Chondrocyte (in vitro differentiated cells): ENCODE results near the gene POLR3H. TPM values are rescaled to one million over a fixed set of nuclear protein-coding genes. Genes with fewer than 3 reads are reported as not detected.
"Not testable (repeated sequence)": the region's sequence is repeated elsewhere in the genome, so short reads cannot be mapped to it uniquely, and the experiment has no call there.

Experiments
- DNase-seq: peaks from one replicate; pipeline ENCODE4 v3.0.0; 2021; ENCODE audit warnings: mixed read lengths, low spot score
- H3K27ac Mint-ChIP-seq: one replicate; pipeline ENCODE4 v1.8.0; 2021; ENCODE audit warnings: mild to moderate bottlenecking, moderate library complexity, mixed read lengths; ENCODE audit not compliant: unreplicated experiment
- H3K27me3 Mint-ChIP-seq: 2 replicates; pipeline ENCODE4 v1.8.0; 2021; ENCODE audit warnings: low read depth, mixed read lengths
- H3K36me3 Mint-ChIP-seq: 2 replicates; pipeline ENCODE4 v1.8.0; 2021; ENCODE audit warnings: low read depth, mixed read lengths
- H3K4me1 Mint-ChIP-seq: 2 replicates; pipeline ENCODE4 v1.8.0; 2021; ENCODE audit warnings: low read depth, mild to moderate bottlenecking, mixed read lengths
- H3K4me3 Mint-ChIP-seq: one replicate; pipeline ENCODE4 v1.8.0; 2021; ENCODE audit warnings: mild to moderate bottlenecking, moderate library complexity, mixed read lengths; ENCODE audit not compliant: unreplicated experiment
- H3K9me3 Mint-ChIP-seq: 2 replicates; pipeline ENCODE4 v1.8.0; 2021; ENCODE audit warnings: low read depth, mixed read lengths
- CTCF ChIP-seq: fragments of 200-600 bp; sonication (generic); IDR thresholded peaks from 2 replicates; pipeline ENCODE4 v1.5.0; 2021; ENCODE audit warnings: antibody characterized with exemption, mild to moderate bottlenecking, moderate library complexity
- total RNA-seq: library from RNA; stranded (reverse); gene quantifications from 3 replicates; pipeline ENCODE4 v1.2.1, GENCODE V29; 2021

POLR3H gene
- total RNA-seq, 1 donor from 2014 or later, result 41.5 TPM

GRCh38 chr22:41578114-41578513 lies 33.8 kb upstream of the POLR3H start:
- Mint-ChIP-seq H3K9me3 (no peaks in the 10 kb centered on the region), H3K27ac (peak overlapping the region; percentile 54), H3K36me3 (peaks cover 19% of the 10 kb centered on the region), H3K4me1 (peaks cover 6% of the 10 kb centered on the region), H3K27me3 (no peaks in the 10 kb centered on the region), H3K4me3 (no peak overlapping the region)
- DNase-seq, result no peak
- TF ChIP-seq CTCF, result no peak

GRCh38 chr22:41576877-41577276 lies 32.6 kb upstream of the POLR3H start:
- no peaks in the 10 kb centered on the region for H3K9me3 Mint-ChIP-seq
- H3K27ac Mint-ChIP-seq, result no peak overlapping the region
- H3K4me3 Mint-ChIP-seq, result no peak overlapping the region

DNA sequence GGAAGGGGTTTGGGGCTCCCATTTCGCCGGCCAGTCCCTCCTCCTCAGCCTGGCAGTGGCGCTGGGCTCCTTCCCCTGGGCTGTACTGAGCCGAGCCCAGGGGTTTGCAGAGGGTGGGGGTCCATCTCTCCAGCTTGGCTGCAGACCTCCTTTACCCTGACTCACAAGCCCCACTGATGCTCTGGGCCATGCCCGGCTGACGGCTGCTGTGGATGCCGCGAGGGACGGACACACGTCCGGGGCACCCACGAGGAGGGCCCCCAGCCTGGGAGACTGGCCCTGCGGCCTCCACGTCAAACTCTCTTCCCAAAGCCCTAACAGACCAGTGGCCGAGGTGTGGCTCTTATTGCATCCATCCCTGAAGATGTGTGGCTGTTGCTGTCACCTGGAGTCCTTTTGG lies 31.3 kb upstream of the POLR3H start:
- no peak for DNase-seq
- Mint-ChIP-seq H3K4me1 (no peaks in the 10 kb centered on the region), H3K36me3 (peaks cover 15% of the 10 kb centered on the region), H3K27me3 (no peaks in the 10 kb centered on the region), H3K4me3 (no peak overlapping the region), H3K27ac (no peak overlapping the region), H3K9me3 (no peaks in the 10 kb centered on the region)
- TF ChIP-seq CTCF, result no peak

More at GRCh38 chr22:41576877-41577276, 32.6 kb upstream of the POLR3H start:
- peak; percentile 78 for TF ChIP-seq CTCF
- Mint-ChIP-seq H3K4me1 (no peaks in the 10 kb centered on the region), H3K36me3 (peaks cover 15% of the 10 kb centered on the region), H3K27me3 (no peaks in the 10 kb centered on the region)
- no peak for DNase-seq

DNA sequence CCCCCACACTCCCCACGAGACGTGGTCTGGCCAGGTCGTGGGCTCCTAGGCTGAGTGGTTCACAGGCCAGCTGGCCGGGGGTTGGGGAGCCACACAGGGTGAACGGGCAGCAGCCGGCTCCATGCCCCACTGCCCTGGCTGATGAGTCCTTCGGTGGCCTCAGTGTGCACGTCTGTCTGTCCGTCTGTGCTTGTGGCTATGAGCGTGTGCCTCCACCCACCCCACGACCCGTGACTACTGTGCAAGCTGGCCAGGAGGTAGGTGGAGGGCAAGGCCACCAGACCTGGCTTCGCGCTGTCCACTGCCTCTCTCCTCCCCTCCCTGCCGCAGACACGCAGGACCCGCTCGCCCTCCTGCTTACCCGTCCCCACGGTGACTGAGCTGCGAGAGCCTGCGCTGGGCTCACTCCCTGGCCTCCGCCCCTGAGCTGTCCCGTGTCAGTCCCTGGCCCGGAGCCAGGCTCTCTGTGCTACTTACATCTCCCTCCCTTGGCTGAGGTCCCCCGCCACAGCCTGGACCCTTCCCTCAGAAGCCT lies 30.6 kb upstream of the POLR3H start:
- Mint-ChIP-seq H3K4me3 (no peak overlapping the region), H3K36me3 (peaks cover 13% of the 10 kb centered on the region), H3K27ac (no peak overlapping the region), H3K27me3 (no peaks in the 10 kb centered on the region), H3K4me1 (peaks cover 3% of the 10 kb centered on the region), H3K9me3 (no peaks in the 10 kb centered on the region)
- no peak for TF ChIP-seq CTCF
- no peak for DNase-seq

- Mint-ChIP-seq H3K4me3 (no peak overlapping the region), H3K9me3 (no peaks in the 10 kb centered on the region), H3K4me1 (peaks cover 12% of the 10 kb centered on the region), H3K27me3 (no peaks in the 10 kb centered on the region), H3K36me3 (peaks cover 11% of the 10 kb centered on the region), H3K27ac (no peak overlapping the region)
- no peak for TF ChIP-seq CTCF
- no peak for DNase-seq
Measured at GRCh38 chr22:41573677-41574076, 29.4 kb upstream of the POLR3H start.

GRCh38 chr22:41572305-41572704 lies 28.0 kb upstream of the POLR3H start:
- H3K36me3 Mint-ChIP-seq, H3K27ac Mint-ChIP-seq, DNase-seq, H3K9me3 Mint-ChIP-seq, H3K4me3 Mint-ChIP-seq, H3K27me3 Mint-ChIP-seq: not testable (repeated sequence)
- H3K4me1 Mint-ChIP-seq, result peaks cover 24% of the 10 kb centered on the region
